Measurements from ENCODE around the gene SLAMF6.

GRCh38 chr1:160534823-160535605, 12.0 kb upstream of the SLAMF6 start:
- TF ChIP-seq CTCF (optimal IDR thresholded peaks at IDR 0.05 in 1 of 3, IDR thresholded peaks at IDR 0.05 in 1 of 3, conservative IDR thresholded peaks at IDR 0.05 in 1 of 3; ENCODE audit: extremely low read depth in 1 of 3, insufficient read depth in 2 of 3, low read length in 3 of 3) (no peak), EZH2 (IDR thresholded peaks at IDR 0.05; ENCODE audit: low read length) (no peak)

Data from keratinocyte (primary cell).